Measurements from ENCODE around the gene HDAC4. TPM values are rescaled to one million over a fixed set of nuclear protein-coding genes. Genes with fewer than 3 reads are reported as not detected.

HDAC4 gene
- total RNA-seq, 1 experiment from 2014 or later: 40.1 TPM

GRCh38 chr2:239017491-239018098 is 383.2 kb downstream of the HDAC4 start:
- in situ Hi-C loops (cut with HindIII; ENCODE audit: low pct_unique_long_range_greater_than_20kb, low sequenced_read_pairs): no loop called here
- CTCF ChIA-PET: no interaction called here
- BruUV-seq (replicated peaks): no TSS peak
- Histone ChIP-seq H3K4me1 (ENCODE audit: control insufficient read depth, insufficient read depth, low read length) (no peaks in the 10 kb centered on the region), H3K27me3 (ENCODE audit: control insufficient read depth, insufficient read depth, low read length) (no peaks in the 10 kb centered on the region; the same call in 1 of the 2 replicates), H3K36me3 (ENCODE audit: control insufficient read depth, insufficient read depth, low read length) (no peaks in the 10 kb centered on the region), H3K27ac (ENCODE audit: low read length) (no peak overlapping the region), H3K4me3 (ENCODE audit: low read depth in 2 of 2, low read length in 2 of 2) (no peak overlapping the region), H3K9me3 (ENCODE audit: control insufficient read depth, insufficient read depth, low read depth, low read length) (no peaks in the 10 kb centered on the region)
- intact Hi-C loops (cut with micrococcal nuclease; ENCODE audit: unreplicated experiment): no loop called here
- DNase-seq (ENCODE audit: low read depth, low spot score): no peak
- TF ChIP-seq POLR2AphosphoS5 (IDR thresholded peaks at IDR 0.05; ENCODE audit: low read depth, low read length): no peak
- no peak for TF ChIP-seq TCF7L2 (IDR thresholded peaks at IDR 0.05; ENCODE audit: low read depth, low read length)
- no peak for TF ChIP-seq CTCF (IDR thresholded peaks at IDR 0.05)
- no peak for TF ChIP-seq SIN3A (IDR thresholded peaks at IDR 0.05; ENCODE audit: borderline replicate concordance, insufficient read depth, low read depth, low read length)
- no peak for TF ChIP-seq REST (IDR thresholded peaks at IDR 0.05; ENCODE audit: insufficient read depth in 1 of 2, low read depth in 2 of 2, low read length in 1 of 2)
- POLR2A ChIA-PET: no interaction called here
- ATAC-seq: no peak

- ChIA-PET CTCF (no interaction called here), POLR2A (no interaction called here)
- Histone ChIP-seq H3K27me3 (ENCODE audit: control insufficient read depth, insufficient read depth, low read length) (no peaks in the 10 kb centered on the region; the same call in 1 of the 2 replicates), H3K36me3 (ENCODE audit: control insufficient read depth, insufficient read depth, low read length) (no peaks in the 10 kb centered on the region), H3K4me3 (ENCODE audit: low read depth in 2 of 2, low read length in 2 of 2) (no peak overlapping the region), H3K9me3 (ENCODE audit: control insufficient read depth, insufficient read depth, low read depth, low read length) (no peaks in the 10 kb centered on the region), H3K27ac (ENCODE audit: low read length) (no peak overlapping the region), H3K4me1 (ENCODE audit: control insufficient read depth, insufficient read depth, low read length) (no peaks in the 10 kb centered on the region)
- TF ChIP-seq POLR2AphosphoS5 (IDR thresholded peaks at IDR 0.05; ENCODE audit: low read depth, low read length) (no peak), TCF7L2 (IDR thresholded peaks at IDR 0.05; ENCODE audit: low read depth, low read length) (no peak), CTCF (IDR thresholded peaks at IDR 0.05) (no peak), REST (IDR thresholded peaks at IDR 0.05; ENCODE audit: insufficient read depth in 1 of 2, low read depth in 2 of 2, low read length in 1 of 2) (no peak), SIN3A (IDR thresholded peaks at IDR 0.05; ENCODE audit: borderline replicate concordance, insufficient read depth, low read depth, low read length) (no peak)
- in situ Hi-C loops (cut with HindIII; ENCODE audit: low pct_unique_long_range_greater_than_20kb, low sequenced_read_pairs): no loop called here
- ATAC-seq (no peak), DNase-seq (ENCODE audit: low read depth, low spot score) (no peak)
- intact Hi-C loops (cut with micrococcal nuclease; ENCODE audit: unreplicated experiment): no loop called here
- no TSS peak for BruUV-seq (replicated peaks)
Observed at GRCh38 chr2:239015901-239016675, 384.7 kb downstream of the HDAC4 start.
